Keratinocyte (primary cell): ENCODE data around the gene APRT. TPM values are rescaled to one million over a fixed set of nuclear protein-coding genes. Genes with fewer than 3 reads are reported as not detected.

Experiments
- DNase-seq: peaks from one replicate; pipeline ENCODE4 v3.0.0-alpha.2; 2011; ENCODE audit warnings: low read depth, missing footprints, low spot score
- FAIRE-seq: peaks from 2 replicates; lab custom pipeline; 2011; peaks lifted over from hg19 to GRCh38; lab: Jason Lieb, UNC
- H2AFZ ChIP-seq: 2 replicates; pipeline ENCODE4 v1.6.0; 2012; ENCODE audit warnings: low read length, control low read depth, inconsistent platforms; ENCODE audit not compliant: control insufficient read depth
- H3K27ac ChIP-seq: 2 replicates; pipeline ENCODE4 v1.5.1; 2011; ENCODE audit warnings: low read length; ENCODE audit not compliant: control insufficient read depth, insufficient read depth
- H3K27me3 ChIP-seq: 3 replicates; pipeline ENCODE4 v1.6.0; 2011; ENCODE audit warnings: low read length; ENCODE audit not compliant: control insufficient read depth, insufficient read depth; ENCODE audit errors: extremely low read depth
- H3K36me3 ChIP-seq, 2 experiments: 2 replicates in 1 of 2; 3 replicates in 1 of 2; pipeline ENCODE4 v1.5.1; 2011; ENCODE audit warnings: low read length in 2 of 2, mild to moderate bottlenecking in 1 of 2; ENCODE audit not compliant: control insufficient read depth in 2 of 2, insufficient read depth in 2 of 2; ENCODE audit errors: extremely low read depth in 1 of 2
- H3K4me1 ChIP-seq: 3 replicates; pipeline ENCODE4 v1.5.1; 2011; ENCODE audit warnings: low read length; ENCODE audit not compliant: control insufficient read depth, insufficient read depth; ENCODE audit errors: extremely low read depth
- H3K4me2 ChIP-seq: 3 replicates; pipeline ENCODE4 v1.6.0; 2011; ENCODE audit warnings: low read depth, low read length; ENCODE audit not compliant: control insufficient read depth, insufficient read depth; ENCODE audit errors: extremely low read depth
- H3K4me3 ChIP-seq, 3 experiments: fragments of 200-600 bp in 1 of 3; sonication (generic) in 1 of 3; 2 replicates in 2 of 3; 3 replicates in 1 of 3; pipeline ENCODE4 v1.5.1; 2011 to 2016; ENCODE audit warnings: low read length in 3 of 3, mild to moderate bottlenecking in 3 of 3, control low read depth in 2 of 3, inconsistent platforms in 1 of 3, low read depth in 1 of 3, mixed read lengths in 1 of 3, mixed run types in 1 of 3, moderate library complexity in 1 of 3; ENCODE audit not compliant: control insufficient read depth in 2 of 3, insufficient read depth in 2 of 3; ENCODE audit errors: extremely low read depth in 1 of 3
- H3K79me2 ChIP-seq: 2 replicates; pipeline ENCODE4 v1.6.0; 2012; ENCODE audit warnings: low read length; ENCODE audit not compliant: control insufficient read depth, insufficient read depth
- H3K9ac ChIP-seq: 3 replicates; pipeline ENCODE4 v1.6.0; 2011; ENCODE audit warnings: low read length; ENCODE audit not compliant: control insufficient read depth, insufficient read depth; ENCODE audit errors: extremely low read depth
- H3K9me1 ChIP-seq: 3 replicates; pipeline ENCODE4 v1.6.0; 2011; ENCODE audit warnings: low read length; ENCODE audit not compliant: control insufficient read depth, insufficient read depth; ENCODE audit errors: extremely low read depth
- H3K9me3 ChIP-seq: 2 replicates; pipeline ENCODE4 v1.5.1; 2012; ENCODE audit warnings: low read depth, low read length; ENCODE audit not compliant: control insufficient read depth
- H4K20me1 ChIP-seq: 3 replicates; pipeline ENCODE4 v1.6.0; 2011; ENCODE audit warnings: low read length; ENCODE audit not compliant: control insufficient read depth, insufficient read depth; ENCODE audit errors: extremely low read depth
- EZH2 ChIP-seq: IDR thresholded peaks from one replicate; pipeline ENCODE4 v1.6.1; 2012; ENCODE audit warnings: inconsistent platforms, mild to moderate bottlenecking, low read length, moderate library complexity
- dilution Hi-C: fragments of 300-500 bp; cut with MboI; formaldehyde crosslinking; loops from one replicate; pipeline ENCODE4 v1.7.0; 2020; ENCODE audit warnings: low sequenced_read_pairs; ENCODE audit not compliant: extremely low pct_ligation_motif_present
- polyA plus RNA-seq, 5 experiments: library from polyadenylated mRNA; depleted of rRNA in 3 of 5; stranded (reverse) in 3 of 5; stranded (forward) in 1 of 5; unstranded in 1 of 5; fragments of >200 nt; gene quantifications; 1 replicate in 1 of 5; 2 replicates in 3 of 5; 3 replicates in 1 of 5; pipeline versions ENCODE4 v1.2.1 to v1.2.3, GENCODE V29; 2011 to 2012; ENCODE audit warnings: missing spikeins in 2 of 5, low read depth in 1 of 5, low replicate concordance in 1 of 5
- TF ChIP-seq, protein P1 (sequence below), 3 experiments: IDR thresholded peaks in 1 of 3; conservative IDR thresholded peaks in 1 of 3; optimal IDR thresholded peaks in 1 of 3; 2 replicates in 2 of 3; 3 replicates in 1 of 3; pipeline versions ENCODE3 to v1.5.1; 2011; ENCODE audit warnings: low read length in 3 of 3, mild to moderate bottlenecking in 3 of 3, moderate library complexity in 2 of 3, control low read depth in 1 of 3, inconsistent platforms in 1 of 3; ENCODE audit not compliant: insufficient read depth in 2 of 3; ENCODE audit errors: extremely low read depth in 1 of 3

APRT gene
- polyA plus RNA-seq, 1 donor (not counting 4 experiments of a cell fraction or from before 2014, with no cell fraction given) = 106 TPM

- TF ChIP-seq, protein P1, sequence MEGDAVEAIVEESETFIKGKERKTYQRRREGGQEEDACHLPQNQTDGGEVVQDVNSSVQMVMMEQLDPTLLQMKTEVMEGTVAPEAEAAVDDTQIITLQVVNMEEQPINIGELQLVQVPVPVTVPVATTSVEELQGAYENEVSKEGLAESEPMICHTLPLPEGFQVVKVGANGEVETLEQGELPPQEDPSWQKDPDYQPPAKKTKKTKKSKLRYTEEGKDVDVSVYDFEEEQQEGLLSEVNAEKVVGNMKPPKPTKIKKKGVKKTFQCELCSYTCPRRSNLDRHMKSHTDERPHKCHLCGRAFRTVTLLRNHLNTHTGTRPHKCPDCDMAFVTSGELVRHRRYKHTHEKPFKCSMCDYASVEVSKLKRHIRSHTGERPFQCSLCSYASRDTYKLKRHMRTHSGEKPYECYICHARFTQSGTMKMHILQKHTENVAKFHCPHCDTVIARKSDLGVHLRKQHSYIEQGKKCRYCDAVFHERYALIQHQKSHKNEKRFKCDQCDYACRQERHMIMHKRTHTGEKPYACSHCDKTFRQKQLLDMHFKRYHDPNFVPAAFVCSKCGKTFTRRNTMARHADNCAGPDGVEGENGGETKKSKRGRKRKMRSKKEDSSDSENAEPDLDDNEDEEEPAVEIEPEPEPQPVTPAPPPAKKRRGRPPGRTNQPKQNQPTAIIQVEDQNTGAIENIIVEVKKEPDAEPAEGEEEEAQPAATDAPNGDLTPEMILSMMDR (optimal IDR thresholded peaks at IDR 0.05 in 1 of 3, IDR thresholded peaks at IDR 0.05 in 1 of 3, conservative IDR thresholded peaks at IDR 0.05 in 1 of 3; ENCODE audit: extremely low read depth in 1 of 3, insufficient read depth in 2 of 3, low read length in 3 of 3) = no peak
- TF ChIP-seq EZH2 = no peak
- no peaks in the 10 kb centered on the region for H3K36me3 ChIP-seq
- peaks cover 20% of the 10 kb centered on the region for H3K27me3 ChIP-seq
- H4K20me1 ChIP-seq = peaks cover 3% of the 10 kb centered on the region
- H2AFZ ChIP-seq = no peak overlapping the region
- FAIRE-seq (no peak), DNase-seq (no peak)
- H3K9me3 ChIP-seq = no peaks in the 10 kb centered on the region
- no peaks in the 10 kb centered on the region for H3K9me1 ChIP-seq
- dilution Hi-C loops = no loop called here
- H3K4me3 ChIP-seq = no peak overlapping the region
- H3K4me2 ChIP-seq = no peak overlapping the region
- H3K9ac ChIP-seq = no peak overlapping the region
- H3K79me2 ChIP-seq = peaks cover 21% of the 10 kb centered on the region
- H3K27ac ChIP-seq = no peak overlapping the region
- H3K4me1 ChIP-seq = peaks cover 11% of the 10 kb centered on the region
These were observed 24.0 kb downstream of the APRT start for GRCh38 chr16:88787579-88788314.

DNA sequence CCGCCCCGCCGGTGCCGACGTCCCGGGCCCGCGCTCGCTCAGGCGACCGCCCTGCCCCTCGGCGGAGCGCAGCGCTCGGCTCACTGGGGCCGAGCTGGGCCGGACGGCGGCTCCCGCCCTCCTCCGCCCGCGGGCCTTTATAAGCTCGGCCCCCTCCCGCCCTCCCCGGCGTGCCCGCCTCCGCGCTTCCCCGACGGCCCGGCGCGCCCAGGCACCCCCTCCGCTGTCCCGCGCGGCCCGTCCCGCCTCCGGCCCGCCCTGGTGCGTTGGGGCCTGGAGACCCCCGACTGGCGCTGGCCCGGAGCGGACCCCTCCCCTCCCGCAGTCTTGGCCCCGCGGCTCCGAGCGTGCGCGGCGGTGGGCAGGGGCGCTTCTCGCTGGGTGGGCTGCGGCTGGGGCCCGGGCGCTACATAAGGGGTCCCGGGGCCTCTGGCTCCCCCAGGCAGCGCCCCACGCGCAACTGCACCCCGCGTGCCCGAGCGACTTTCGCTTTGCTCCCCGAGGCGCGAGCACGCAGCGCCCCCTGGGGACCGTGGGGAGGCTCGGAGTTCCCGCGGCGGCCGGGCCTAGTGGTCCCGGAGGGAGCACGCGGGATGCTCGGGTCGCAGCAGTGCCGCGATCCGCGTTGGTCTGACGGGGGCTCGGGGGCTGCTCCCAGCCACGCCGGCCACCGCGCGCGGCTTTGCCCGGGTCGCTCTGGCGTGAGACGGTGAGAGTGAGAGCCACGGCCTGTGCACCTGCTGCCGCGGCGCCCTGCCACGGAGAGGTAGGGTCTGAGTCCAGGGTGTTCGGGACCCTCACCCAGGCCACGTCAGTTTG lies 26.4 kb downstream of the APRT start, which contains the start of gene PIEZO1:
PIEZO1 (minus strand) TSS at position 115 of the 819 bp plus-strand sequence. CDS start 256 bp downstream, outside the sequence.
- FAIRE-seq = no peak
- peaks cover 34% of the 10 kb centered on the region for H3K4me1 ChIP-seq
- TF ChIP-seq, protein P1 (optimal IDR thresholded peaks at IDR 0.05 in 1 of 3, IDR thresholded peaks at IDR 0.05 in 1 of 3, conservative IDR thresholded peaks at IDR 0.05 in 1 of 3; ENCODE audit: extremely low read depth in 1 of 3, insufficient read depth in 2 of 3, low read length in 3 of 3) = peak; percentile 46 to 86 (median 86)
- no peak for TF ChIP-seq EZH2
- H3K9me1 ChIP-seq = no peaks in the 10 kb centered on the region
- H3K79me2 ChIP-seq = peaks cover 44% of the 10 kb centered on the region
- H3K27ac ChIP-seq = peak within 1 kb of the TSS; percentile 93
- H3K27me3 ChIP-seq = peaks cover 6% of the 10 kb centered on the region
- H3K4me2 ChIP-seq = peak within 1 kb of the TSS; percentile 100
- dilution Hi-C loops = no loop called here
- peak within 1 kb of the TSS; percentile 95 for H3K9ac ChIP-seq
- H3K9me3 ChIP-seq = no peaks in the 10 kb centered on the region
- peaks cover 0 to 1% of the 10 kb centered on the region in 2 experiments for H3K36me3 ChIP-seq
- no peak for DNase-seq
- peak within 1 kb of the TSS; percentile 75 to 93 (median 78) for H3K4me3 ChIP-seq
- peaks cover 18% of the 10 kb centered on the region for H4K20me1 ChIP-seq
- H2AFZ ChIP-seq = peak within 1 kb of the TSS; percentile 19
